ENCODE results near the gene KCNIP1.

The KCNIP1 gene

GRCh38 chr5:170782438-170782837 is 278.6 kb downstream of the KCNIP1 start:
- no peak for DNase-seq (ENCODE audit: low read depth)

- no peak for DNase-seq (ENCODE audit: low read depth)
These were observed 279.9 kb downstream of the KCNIP1 start, which contains the start of gene GABRP for GRCh38 chr5:170783498-170784247. Gene GABRP, plus strand, starts transcription at chr5:170783725. Its CDS starts 4,891 bp downstream, at chr5:170788616.

DNA sequence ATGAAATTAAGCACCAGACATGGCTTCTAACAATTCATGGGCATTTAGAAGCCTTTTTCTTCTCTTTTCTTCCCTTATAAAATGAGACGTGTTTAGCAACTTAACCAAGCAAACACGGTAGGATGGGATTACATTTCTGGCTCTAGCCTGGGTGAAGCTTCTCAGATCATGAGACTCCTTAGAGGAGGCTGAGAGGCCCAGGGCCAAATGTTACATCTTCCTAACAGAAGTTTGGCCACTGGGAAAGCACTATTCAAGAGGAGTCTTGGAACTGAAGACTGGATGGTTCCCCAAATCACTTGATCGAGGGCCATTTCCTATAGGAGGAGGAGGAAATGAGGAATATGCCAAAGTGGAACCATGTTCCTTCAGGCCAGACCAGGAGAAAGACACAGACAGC is 281.6 kb downstream of the KCNIP1 start:
- DNase-seq (ENCODE audit: low read depth), result no peak

Data from fibroblast of gingiva (primary cell).